HCT116 (cell line): ENCODE data around the gene PIK3CD. TPM values are rescaled to one million over a fixed set of nuclear protein-coding genes. Genes with fewer than 3 reads are reported as not detected.

Experiments used
- ATAC-seq: fragments of 200-7000 bp; cut with Tn5 transposase; 2 replicates; pipeline ENCODE4 v1.9.1; 2020; ENCODE audit warnings: mild to moderate bottlenecking, moderate library complexity
- BruUV-seq: library from RNA; stranded (reverse); fragments of 400-500 nt; replicated peaks from 2 replicates; lab custom pipeline; 2021; lab: Mats Ljungman, UMichigan
- CTCF ChIA-PET: fragments of 300-600 bp; sonication (Branson Sonifier 250); formaldehyde crosslinking; loops from one replicate; lab custom pipeline; 2021; ENCODE audit warnings: antibody characterized with exemption; lab: Charles Lee
- POLR2A ChIA-PET: fragments of 300-600, 350-600 bp; sonication (Branson Sonifier 250); formaldehyde crosslinking; loops from one replicate; lab custom pipeline; 2021; ENCODE audit warnings: antibody characterized with exemption; lab: Charles Lee
- RAD21 ChIA-PET, 2 experiments: fragments of 300-600 bp; sonication (Branson Sonifier 250); formaldehyde crosslinking; loops; one replicate each; lab custom pipeline; 2023; ENCODE audit warnings: low total read pairs in 2 of 2; ENCODE audit not compliant: uncharacterized antibody in 2 of 2, unreplicated experiment in 2 of 2, low non-redundant PET in 1 of 2; lab: Charles Lee
- DNase-seq: peaks from one replicate; pipeline ENCODE4 v3.0.0-alpha.2; 2010; ENCODE audit warnings: low read depth, low spot score
- H2AFZ ChIP-seq: fragments of 200-600 bp; shearing (Covaris generic), sonication (generic); 2 replicates; pipeline ENCODE4 v1.6.1; 2017; ENCODE audit warnings: low read depth, mixed run types, mixed read lengths, antibody characterized with exemption, low read length; ENCODE audit not compliant: poor library complexity, severe bottlenecking
- H3K27ac ChIP-seq: 2 replicates; pipeline ENCODE4 v1.5.1; 2012; ENCODE audit warnings: low read depth, low read length
- H3K27me3 ChIP-seq: fragments of 200-600 bp; sonication (generic); 2 replicates; pipeline ENCODE4 v1.6.1; 2016; ENCODE audit warnings: mixed run types, low read length, mixed read lengths; ENCODE audit not compliant: insufficient read depth
- H3K36me3 ChIP-seq, 2 experiments: fragments of 200-500 bp in 1 of 2; fragments of 200-600 bp in 1 of 2; sonication (Bioruptor generic) in 1 of 2; sonication (generic) in 1 of 2; 2 replicates each; pipeline versions ENCODE4 v1.5.1 to v1.6.1; 2014 to 2016; ENCODE audit warnings: low read length in 2 of 2, inconsistent platforms in 1 of 2, mixed read lengths in 1 of 2, mixed run types in 1 of 2; ENCODE audit not compliant: insufficient read depth in 2 of 2, control insufficient read depth in 1 of 2
- H3K4me1 ChIP-seq, 2 experiments: fragments of 200-600 bp in 1 of 2; sonication (generic) in 1 of 2; 2 replicates each; pipeline versions ENCODE4 v1.5.1 to v1.6.1; 2012 to 2017; ENCODE audit warnings: low read length in 2 of 2, inconsistent platforms in 1 of 2, mild to moderate bottlenecking in 1 of 2, mixed read lengths in 1 of 2, mixed run types in 1 of 2, moderate library complexity in 1 of 2; ENCODE audit not compliant: insufficient read depth in 2 of 2, control insufficient read depth in 1 of 2
- H3K4me2 ChIP-seq: fragments of 200-600 bp; sonication (generic); 2 replicates; pipeline ENCODE4 v1.6.1; 2017; ENCODE audit warnings: mixed run types, low read length, mixed read lengths
- H3K4me3 ChIP-seq, 2 experiments: fragments of 200-600 bp in 1 of 2; sonication (generic) in 1 of 2; replicated peaks in 1 of 2; 2 replicates each; pipeline ENCODE4 v1.5.1; 2011 to 2016; ENCODE audit warnings: low read length in 2 of 2, control low read depth in 1 of 2, low read depth in 1 of 2, mild to moderate bottlenecking in 1 of 2, mixed read lengths in 1 of 2, mixed run types in 1 of 2
- H3K79me2 ChIP-seq: fragments of 200-600 bp; sonication (generic); 2 replicates; pipeline ENCODE4 v1.6.1; 2017; ENCODE audit warnings: mild to moderate bottlenecking, mixed run types, low read length, moderate library complexity, mixed read lengths; ENCODE audit not compliant: insufficient read depth
- H3K9ac ChIP-seq: fragments of 200-600 bp; sonication (generic); 2 replicates; pipeline ENCODE4 v1.6.1; 2016; ENCODE audit warnings: low read length, mixed read lengths
- H3K9me2 ChIP-seq: fragments of 200-600 bp; sonication (generic), shearing (Covaris generic); 2 replicates; pipeline ENCODE4 v1.6.1; 2017; ENCODE audit warnings: mixed run types, mild to moderate bottlenecking, moderate library complexity; ENCODE audit not compliant: insufficient read depth
- H3K9me3 ChIP-seq, 2 experiments: fragments of 200-500 bp in 1 of 2; fragments of 200-600 bp in 1 of 2; sonication (Bioruptor generic) in 1 of 2; sonication (generic) in 1 of 2; 2 replicates each; pipeline ENCODE4 v1.6.1; 2014 to 2017; ENCODE audit warnings: low read length in 2 of 2, mixed read lengths in 2 of 2, inconsistent platforms in 1 of 2, low read depth in 1 of 2, mild to moderate bottlenecking in 1 of 2, mixed run types in 1 of 2, moderate library complexity in 1 of 2; ENCODE audit not compliant: control insufficient read depth in 1 of 2, insufficient read depth in 1 of 2
- H4K20me1 ChIP-seq: fragments of 200-600 bp; sonication (generic), shearing (Covaris generic); 2 replicates; pipeline ENCODE4 v1.6.1; 2017; ENCODE audit warnings: mixed run types, mild to moderate bottlenecking, moderate library complexity; ENCODE audit not compliant: insufficient read depth
- CBX3 ChIP-seq: IDR thresholded peaks from 2 replicates; pipeline ENCODE4 v1.6.1; 2012; ENCODE audit warnings: low read depth
- CEBPB ChIP-seq: IDR thresholded peaks from 2 replicates; pipeline ENCODE4 v1.6.1; 2012; ENCODE audit warnings: low read depth
- EGR1 ChIP-seq: IDR thresholded peaks from 2 replicates; pipeline ENCODE4 v1.6.1; 2012; ENCODE audit warnings: low read depth
- EZH2phosphoT487 ChIP-seq: fragments of 200-600 bp; IDR thresholded peaks from 2 replicates; pipeline ENCODE4 v1.6.1; 2018; ENCODE audit warnings: antibody characterized with exemption, borderline replicate concordance
- FOSL1 ChIP-seq: IDR thresholded peaks from 2 replicates; pipeline ENCODE4 v1.6.1; 2012; ENCODE audit warnings: low read depth
- JUND ChIP-seq: IDR thresholded peaks from 2 replicates; pipeline ENCODE4 v1.6.1; 2012
- SP1 ChIP-seq: IDR thresholded peaks from 2 replicates; pipeline ENCODE4 v1.6.1; 2012; ENCODE audit warnings: low read depth
- SRF ChIP-seq: IDR thresholded peaks from 2 replicates; pipeline ENCODE4 v1.6.1; 2012; ENCODE audit warnings: low read depth
- YY1 ChIP-seq: IDR thresholded peaks from 2 replicates; pipeline ENCODE4 v1.6.1; 2011; ENCODE audit warnings: low read length, low read depth, moderate library complexity, mild to moderate bottlenecking; ENCODE audit not compliant: insufficient replicate concordance; ENCODE audit errors: extremely low read depth
- ZFX ChIP-seq: fragments of 450-650 bp; IDR thresholded peaks from 2 replicates; pipeline ENCODE4 v1.6.1; 2017
- ZNF274 ChIP-seq: fragments of 200-500 bp; sonication (Bioruptor generic); IDR thresholded peaks from 2 replicates; pipeline ENCODE4 v1.6.1; 2014; ENCODE audit warnings: mild to moderate bottlenecking, low read depth, low read length, inconsistent platforms
- intact Hi-C: fragments of 100-400 bp; cut with micrococcal nuclease; formaldehyde crosslinking; loops from 2 replicates; pipeline ENCODE4 v1.10.0; 2022
- total RNA-seq: library from RNA; stranded (reverse); gene quantifications from one replicate; pipeline ENCODE4 v1.2.1, GENCODE V29; 2021; ENCODE audit not compliant: unreplicated experiment
- TF ChIP-seq, protein P1 (sequence below): IDR thresholded peaks from 2 replicates; pipeline ENCODE4 v1.6.1; 2012; ENCODE audit warnings: low read depth
- TF ChIP-seq, protein P2 (sequence below): IDR thresholded peaks from 2 replicates; pipeline ENCODE4 v1.6.1; 2012

Gene PIK3CD
- total RNA-seq, 1 experiment from 2014 or later: 9.2 TPM

DNA sequence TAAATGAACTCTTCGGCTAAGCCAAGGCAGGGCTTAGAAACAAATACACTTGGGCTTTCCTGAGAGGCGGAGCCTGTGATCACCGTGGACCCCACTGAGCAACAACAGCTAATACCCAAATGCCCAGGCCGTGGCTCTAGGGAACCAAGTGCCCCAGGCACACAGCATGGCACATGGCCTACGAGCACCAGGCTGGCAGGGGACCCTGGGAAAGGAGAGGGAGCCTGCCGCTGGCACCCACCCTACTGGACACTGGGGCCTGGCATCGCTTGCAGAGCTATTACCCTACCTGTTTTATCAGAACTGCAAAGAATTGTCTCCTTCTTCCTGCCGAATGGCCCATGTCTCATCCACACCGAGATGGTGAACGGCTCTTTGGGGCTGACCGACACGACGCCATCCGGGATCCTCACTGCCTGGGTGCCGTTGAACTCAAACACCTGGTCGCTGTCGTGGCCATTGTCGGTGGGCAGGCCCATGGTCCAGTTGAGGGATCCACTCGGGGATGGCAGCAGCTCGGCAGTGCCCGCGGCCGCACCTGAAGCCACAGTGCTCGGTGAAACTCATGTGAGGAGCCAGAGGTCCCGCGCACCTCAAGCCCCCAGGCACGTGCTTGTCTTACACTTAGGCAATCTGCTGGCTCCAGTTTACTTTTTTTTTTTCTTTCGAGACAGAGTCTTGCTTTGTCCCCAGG, 92.7 kb downstream of the PIK3CD start (continued):
- TF ChIP-seq, protein P1, sequence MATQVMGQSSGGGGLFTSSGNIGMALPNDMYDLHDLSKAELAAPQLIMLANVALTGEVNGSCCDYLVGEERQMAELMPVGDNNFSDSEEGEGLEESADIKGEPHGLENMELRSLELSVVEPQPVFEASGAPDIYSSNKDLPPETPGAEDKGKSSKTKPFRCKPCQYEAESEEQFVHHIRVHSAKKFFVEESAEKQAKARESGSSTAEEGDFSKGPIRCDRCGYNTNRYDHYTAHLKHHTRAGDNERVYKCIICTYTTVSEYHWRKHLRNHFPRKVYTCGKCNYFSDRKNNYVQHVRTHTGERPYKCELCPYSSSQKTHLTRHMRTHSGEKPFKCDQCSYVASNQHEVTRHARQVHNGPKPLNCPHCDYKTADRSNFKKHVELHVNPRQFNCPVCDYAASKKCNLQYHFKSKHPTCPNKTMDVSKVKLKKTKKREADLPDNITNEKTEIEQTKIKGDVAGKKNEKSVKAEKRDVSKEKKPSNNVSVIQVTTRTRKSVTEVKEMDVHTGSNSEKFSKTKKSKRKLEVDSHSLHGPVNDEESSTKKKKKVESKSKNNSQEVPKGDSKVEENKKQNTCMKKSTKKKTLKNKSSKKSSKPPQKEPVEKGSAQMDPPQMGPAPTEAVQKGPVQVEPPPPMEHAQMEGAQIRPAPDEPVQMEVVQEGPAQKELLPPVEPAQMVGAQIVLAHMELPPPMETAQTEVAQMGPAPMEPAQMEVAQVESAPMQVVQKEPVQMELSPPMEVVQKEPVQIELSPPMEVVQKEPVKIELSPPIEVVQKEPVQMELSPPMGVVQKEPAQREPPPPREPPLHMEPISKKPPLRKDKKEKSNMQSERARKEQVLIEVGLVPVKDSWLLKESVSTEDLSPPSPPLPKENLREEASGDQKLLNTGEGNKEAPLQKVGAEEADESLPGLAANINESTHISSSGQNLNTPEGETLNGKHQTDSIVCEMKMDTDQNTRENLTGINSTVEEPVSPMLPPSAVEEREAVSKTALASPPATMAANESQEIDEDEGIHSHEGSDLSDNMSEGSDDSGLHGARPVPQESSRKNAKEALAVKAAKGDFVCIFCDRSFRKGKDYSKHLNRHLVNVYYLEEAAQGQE: no peak
- TF ChIP-seq CEBPB: no peak
- no peak for TF ChIP-seq ZNF274
- TF ChIP-seq, protein P2, sequence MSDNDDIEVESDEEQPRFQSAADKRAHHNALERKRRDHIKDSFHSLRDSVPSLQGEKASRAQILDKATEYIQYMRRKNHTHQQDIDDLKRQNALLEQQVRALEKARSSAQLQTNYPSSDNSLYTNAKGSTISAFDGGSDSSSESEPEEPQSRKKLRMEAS: no peak
- TF ChIP-seq YY1: no peak
- TF ChIP-seq EGR1: no peak
- no peak for TF ChIP-seq FOSL1
- no peak for TF ChIP-seq SP1
- no peak for TF ChIP-seq JUND
- TF ChIP-seq ZFX: no peak
- TF ChIP-seq SRF: no peak

DNA sequence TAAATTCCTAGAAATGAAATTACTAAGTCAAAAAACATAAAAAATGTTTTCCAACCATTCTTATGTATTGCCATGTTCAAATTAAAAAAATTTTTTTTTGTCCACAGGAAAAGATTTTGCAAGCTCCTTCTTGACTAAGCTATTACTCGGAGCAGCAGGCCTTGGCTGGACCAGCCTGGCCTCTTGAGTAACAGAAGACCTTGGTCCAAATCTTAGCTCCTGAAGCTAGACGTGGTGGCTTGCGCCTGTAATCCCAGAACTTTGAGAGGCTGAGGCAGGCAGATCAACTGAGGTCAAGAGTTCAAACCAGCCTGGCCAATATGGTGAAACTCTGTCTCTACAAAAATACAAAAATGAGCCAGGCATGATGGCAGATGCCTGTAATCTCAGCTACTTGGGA, 94.7 kb downstream of the PIK3CD start:
- peaks cover 32 to 34% of the 10 kb centered on the region in 2 experiments; a peak in 3 of 4 replicates for H3K36me3 ChIP-seq
- no peaks in the 10 kb centered on the region for H3K9me2 ChIP-seq
- H4K20me1 ChIP-seq: no peaks in the 10 kb centered on the region
- no peak overlapping the region for H3K9ac ChIP-seq
- H3K4me2 ChIP-seq: no peak overlapping the region
- no peaks in the 10 kb centered on the region for H3K4me1 ChIP-seq
- CTCF ChIA-PET: interaction anchor here (0.7 kb wide), 1 partner anchor 22 kb away, joined by 3 read pairs; no protein-coding TSS in a partner anchor
- no peaks in the 10 kb centered on the region for H3K27me3 ChIP-seq
- DNase-seq (no peak), ATAC-seq (no peak)
- no peak for TF ChIP-seq EZH2phosphoT487
- TF ChIP-seq CBX3: no peak
- no peak overlapping the region for H3K4me3 ChIP-seq
- no peaks in the 10 kb centered on the region for H3K79me2 ChIP-seq
- H3K9me3 ChIP-seq: no peaks in the 10 kb centered on the region
- intact Hi-C loops: no loop called here
- RAD21 ChIA-PET: no interaction called here
- no TSS peak for BruUV-seq
- H2AFZ ChIP-seq: no peak overlapping the region
- no peak overlapping the region for H3K27ac ChIP-seq
- POLR2A ChIA-PET: no interaction called here
